Activated CD4-positive, alpha-beta T cell treated with anti-CD3 and anti-CD28 coated beads for 4 hours (primary cell): ENCODE data around the gene TTC28.

Experiments used
- DNase-seq, 2 donors: peaks; one replicate each; pipeline ENCODE4 v3.0.0-alpha.2; 2020

TTC28 gene

GRCh38 chr22:27994481-27995331 lies 684.9 kb downstream of the TTC28 start:
- no peak for DNase-seq

DNA sequence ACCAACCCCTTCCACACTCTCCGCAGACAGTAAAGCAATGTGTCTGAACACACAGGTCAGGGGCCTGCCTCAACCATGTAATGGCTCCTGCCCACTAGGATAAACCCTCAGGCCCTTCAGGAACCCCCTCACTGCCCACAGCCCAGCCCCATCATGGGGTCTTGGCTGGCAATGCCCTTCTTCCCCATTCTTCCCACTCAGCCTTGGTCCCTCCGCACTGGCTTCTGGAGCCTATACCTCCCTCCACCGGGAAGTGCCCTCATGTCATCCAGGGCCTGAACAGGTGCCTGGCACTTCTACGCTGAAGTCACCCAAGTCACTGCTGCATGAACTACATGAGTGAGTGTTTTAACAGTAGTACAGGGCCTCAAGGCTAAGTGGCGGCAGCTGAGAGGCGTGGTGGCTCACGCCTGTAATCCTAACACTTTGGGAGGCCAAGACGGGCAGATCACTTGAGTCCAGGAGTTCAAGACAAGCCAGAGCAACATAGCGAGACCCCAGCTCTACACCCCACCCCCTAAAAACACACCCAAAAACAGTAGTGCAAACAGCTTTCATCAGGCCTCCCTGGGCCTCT lies 685.8 kb downstream of the TTC28 start:
- no peak for DNase-seq

GRCh38 chr22:27993201-27993635 lies 686.4 kb downstream of the TTC28 start:
- DNase-seq: no peak

- no peak for DNase-seq
These were observed 687.1 kb downstream of the TTC28 start for GRCh38 chr22:27992294-27993165.

DNA sequence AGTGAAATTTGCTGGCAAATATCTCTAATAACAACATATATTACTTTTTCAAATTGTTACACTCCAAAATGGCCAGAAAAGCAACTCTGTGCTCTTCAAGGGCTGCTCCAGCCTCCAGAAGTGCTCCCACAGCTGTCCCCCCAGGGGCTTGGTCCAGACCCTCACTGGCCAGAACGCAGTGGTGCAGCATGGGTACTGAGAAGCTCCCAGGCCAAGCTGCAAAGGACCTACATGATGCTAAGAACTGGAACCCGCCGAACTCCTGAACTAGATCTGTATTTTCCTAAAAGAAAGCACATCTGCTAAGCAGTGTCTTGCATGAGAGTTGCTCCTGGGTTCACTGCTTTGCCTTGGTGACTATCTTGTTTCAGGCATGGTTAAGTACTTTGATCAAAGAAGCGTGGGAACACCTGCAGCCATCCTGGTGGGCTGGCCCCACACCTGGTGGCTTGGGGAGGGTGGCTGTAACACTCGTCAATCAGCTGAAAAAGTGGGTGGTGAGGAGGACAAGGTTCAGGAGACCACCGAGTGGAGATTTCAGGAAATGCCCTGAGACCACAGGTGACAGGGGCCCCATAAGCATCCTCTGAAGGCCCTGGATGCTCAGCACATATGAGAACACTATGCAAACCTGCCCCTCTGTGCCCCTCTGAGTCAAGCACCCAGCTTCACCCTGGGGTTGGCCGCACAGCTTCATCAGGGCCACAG lies 687.9 kb downstream of the TTC28 start:
- no peak for DNase-seq

DNA sequence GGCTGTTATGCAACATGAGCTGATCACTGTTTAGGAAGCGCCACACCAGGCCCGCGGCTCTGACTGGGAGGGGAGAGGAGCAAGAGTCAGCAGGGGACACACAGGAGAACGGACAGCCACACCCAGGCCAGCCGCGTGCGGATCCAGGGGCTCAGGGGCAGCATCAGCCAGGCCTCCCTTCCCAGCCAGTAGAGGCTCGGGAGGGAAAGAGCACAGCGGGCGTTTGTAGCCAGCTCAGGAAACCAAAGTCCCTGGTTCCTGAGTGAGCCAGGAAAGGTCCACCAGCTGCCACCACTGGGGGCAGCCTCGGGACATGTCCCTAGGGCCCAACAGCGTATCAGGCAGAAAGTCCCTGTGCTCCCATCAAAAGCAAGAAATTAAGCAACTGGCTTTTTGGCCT lies 688.8 kb downstream of the TTC28 start:
- no peak for DNase-seq

- DNase-seq: no peak
These were observed 689.2 kb downstream of the TTC28 start for GRCh38 chr22:27990451-27990840.

DNA sequence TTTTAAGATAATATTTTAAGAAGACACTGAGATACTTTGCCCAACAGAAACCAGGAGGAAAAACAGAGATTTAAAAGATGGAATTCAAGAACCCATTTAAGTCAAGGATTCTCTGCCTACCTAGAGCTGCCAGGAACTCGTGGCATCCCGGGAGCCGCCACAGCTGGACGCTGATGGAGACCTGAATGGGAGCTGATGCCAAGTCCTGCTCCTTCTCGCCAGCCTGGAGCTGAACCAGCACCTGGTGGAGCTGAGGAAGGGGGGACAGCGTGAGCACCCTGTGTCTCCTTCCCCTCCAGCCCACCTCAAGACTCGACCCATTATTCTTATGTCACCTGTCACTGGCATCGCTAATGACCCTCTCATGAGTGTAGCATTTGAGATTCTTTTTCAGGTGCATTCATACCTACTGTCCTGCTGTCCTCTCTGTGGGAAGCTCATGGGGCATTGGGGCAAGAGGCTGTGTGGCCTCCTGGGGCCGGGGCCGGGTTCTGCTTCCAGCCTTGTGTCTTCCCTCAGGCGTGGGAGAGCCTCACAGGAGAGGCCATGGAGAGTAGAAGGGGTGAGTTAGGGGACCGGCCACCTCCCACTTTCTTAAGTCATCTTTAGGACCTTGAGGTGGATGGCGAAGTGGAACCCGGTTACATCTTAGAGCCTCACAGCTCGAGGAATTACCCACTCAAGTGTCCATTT lies 689.7 kb downstream of the TTC28 start:
- DNase-seq: no peak

- DNase-seq: no peak
These were observed 690.9 kb downstream of the TTC28 start for GRCh38 chr22:27988704-27989103.

DNA sequence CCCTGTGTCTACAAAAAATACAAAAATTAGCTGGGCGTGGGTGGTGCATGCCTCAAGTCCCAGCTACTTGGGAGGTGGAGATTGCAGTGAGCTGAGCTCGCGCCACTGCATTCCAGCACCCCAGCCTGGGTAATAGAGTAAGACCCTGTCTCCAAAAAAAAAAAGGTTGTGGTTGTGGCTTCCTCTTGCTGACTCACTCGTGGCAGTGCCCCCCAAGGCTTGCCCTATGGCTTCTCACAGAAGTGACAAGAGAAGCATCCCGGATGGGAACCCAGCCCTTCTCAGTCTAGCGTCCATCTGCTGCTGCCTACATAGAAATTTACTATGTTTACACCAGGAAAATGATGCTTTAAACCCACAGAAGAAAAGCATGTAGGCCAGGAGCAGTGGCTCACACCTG lies 692.1 kb downstream of the TTC28 start:
- DNase-seq: no peak

GRCh38 chr22:27986937-27987336 lies 692.7 kb downstream of the TTC28 start:
- no peak for DNase-seq

- DNase-seq: no peak
These were observed 693.2 kb downstream of the TTC28 start for GRCh38 chr22:27986459-27986858.

- DNase-seq: no peak
These were observed 694.0 kb downstream of the TTC28 start for GRCh38 chr22:27985323-27986275.

DNA sequence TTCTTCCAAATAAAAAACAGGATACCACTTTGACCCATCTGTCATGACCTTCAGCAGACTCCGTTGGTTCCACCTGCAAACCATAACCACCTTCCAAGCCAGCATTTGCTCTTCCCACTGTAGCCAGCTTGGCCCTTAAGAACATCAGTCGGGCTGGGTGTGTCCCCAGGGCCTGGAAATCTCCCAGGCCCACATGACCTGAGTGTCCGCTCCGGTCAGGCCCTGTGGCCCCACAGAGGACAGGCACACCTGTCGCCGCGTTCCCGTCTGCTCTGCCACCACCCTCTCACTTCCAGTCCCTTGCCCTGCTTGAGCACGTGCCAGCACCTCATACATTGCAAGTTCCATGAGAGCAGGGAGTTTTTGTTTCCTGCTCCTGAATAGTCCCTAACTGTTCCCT lies 694.9 kb downstream of the TTC28 start:
- no peak for DNase-seq

DNA sequence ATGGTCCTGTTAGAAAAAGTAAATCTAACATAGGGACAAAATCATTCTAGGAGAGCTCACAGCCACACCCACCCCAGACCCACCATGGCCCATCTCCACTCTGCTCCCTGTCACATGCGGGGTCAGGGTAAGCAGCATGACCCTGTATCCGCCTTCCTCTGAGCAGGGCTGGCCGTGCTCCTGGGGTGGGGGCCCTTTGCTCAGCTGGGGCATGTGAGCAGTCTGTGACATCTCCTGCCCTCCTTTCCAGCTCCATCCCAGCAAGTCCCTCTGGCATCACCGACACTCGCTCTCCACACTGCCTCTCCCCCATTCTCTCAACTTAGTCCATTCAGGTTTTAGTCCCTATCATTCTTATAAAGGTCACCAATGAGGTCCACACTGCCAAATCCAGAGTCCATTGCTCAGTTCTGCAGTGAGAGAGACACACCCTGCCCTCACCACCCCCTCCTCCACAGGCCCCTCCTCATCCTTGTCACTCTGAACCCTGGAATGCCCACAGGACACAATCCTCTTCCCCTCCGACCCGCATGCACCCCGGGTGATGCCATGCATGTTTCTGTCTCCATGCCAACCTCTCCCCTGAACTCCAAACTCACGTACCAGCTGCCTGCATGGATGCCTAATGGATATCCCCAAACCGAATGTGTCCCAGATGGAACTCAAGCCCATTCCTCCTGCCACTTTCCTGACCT lies 695.5 kb downstream of the TTC28 start:
- no peak for DNase-seq

- DNase-seq: no peak
These were observed 696.3 kb downstream of the TTC28 start for GRCh38 chr22:27983361-27983791.

- DNase-seq: no peak
These were observed 696.9 kb downstream of the TTC28 start for GRCh38 chr22:27982630-27983180.

DNA sequence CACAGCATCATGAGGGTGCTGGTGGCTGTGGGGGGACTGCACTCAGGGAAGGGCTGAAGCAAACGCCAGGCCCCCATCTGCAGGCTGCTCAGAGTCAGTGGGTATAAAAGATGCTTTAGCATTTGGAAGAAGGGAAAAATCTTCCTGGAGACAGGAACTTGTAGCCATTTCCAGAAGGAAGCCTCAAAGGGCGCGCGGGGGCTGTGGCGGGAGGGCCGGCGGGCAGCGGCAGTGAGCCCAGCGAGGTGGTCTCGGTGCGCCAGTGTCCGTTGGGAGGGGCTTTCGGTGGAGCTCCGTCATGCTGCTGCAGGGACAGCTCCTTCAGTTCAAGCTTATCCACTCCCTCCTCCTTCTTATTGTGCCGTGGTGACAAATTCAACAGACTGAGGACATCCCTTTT lies 697.5 kb downstream of the TTC28 start:
- DNase-seq: no peak

DNA sequence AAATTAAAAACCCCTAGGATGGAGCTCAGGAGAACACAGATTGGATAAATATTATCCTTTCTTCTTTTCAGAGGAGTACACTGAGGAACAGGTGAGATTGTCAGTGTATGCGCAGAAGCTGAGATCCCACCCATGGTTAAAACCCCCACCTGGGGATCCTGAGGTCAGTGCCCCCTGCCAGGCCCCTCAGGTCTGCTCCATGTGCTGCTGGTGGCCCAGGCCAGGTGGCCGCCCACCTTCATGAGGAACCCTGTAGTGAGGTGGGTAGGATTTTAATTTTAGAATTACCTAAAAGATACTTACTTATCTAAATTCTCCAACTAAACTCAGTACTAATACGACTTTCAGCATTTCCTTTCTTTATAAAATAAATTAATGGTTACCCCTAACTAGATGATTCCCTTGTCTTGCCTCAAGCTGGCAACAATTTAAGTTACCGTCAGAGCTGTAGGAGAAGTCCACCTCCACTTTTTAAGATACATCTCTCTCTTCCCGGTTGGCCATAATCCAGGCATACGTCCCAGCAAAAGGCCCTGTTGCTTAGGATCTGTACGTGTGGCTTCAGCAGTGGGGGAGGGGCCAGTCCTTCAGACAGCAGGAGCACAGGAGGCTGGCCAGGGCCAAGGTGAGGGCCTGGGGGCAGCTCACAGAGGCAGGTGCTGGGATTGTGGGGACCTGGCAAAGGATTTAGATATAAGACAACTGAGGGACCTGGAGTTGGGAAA lies 699.1 kb downstream of the TTC28 start:
- DNase-seq: no peak
